ENCODE results near the gene ACSM6. TPM values are rescaled to one million over a fixed set of nuclear protein-coding genes. Genes with fewer than 3 reads are reported as not detected.

The ACSM6 gene
- total RNA-seq, 4 donors from 2014 or later, result not detected

Small RNA genes lying within 50 kb of the gene (small RNA-seq; reads per million reads assigned to genes)
- not detected for gene AL157834.3

Other genes starting within 250 kb of the ACSM6 start
- not detected for gene CYP2C8, start 124.7 kb upstream of the ACSM6 start, total RNA-seq
- gene PDLIM1, start 96.8 kb downstream of the ACSM6 start, total RNA-seq, result 100 to 1,000 TPM in 2 of 4 donors, 10 to 100 TPM in 2; 79.2 to 118 (median 96.4) TPM

Measured in subcutaneous adipose tissue (tissue), 4 donors.